Effector CD4-positive, alpha-beta T cell (primary cell): ENCODE measurements around the gene CMBL.
"Not testable (repeated sequence)": the region's sequence is repeated elsewhere in the genome, so short reads cannot be mapped to it uniquely, and the experiment has no call there.

Experiments
- DNase-seq: peaks from one replicate; pipeline ENCODE4 v3.0.0-alpha.2; 2020

The CMBL gene

DNA sequence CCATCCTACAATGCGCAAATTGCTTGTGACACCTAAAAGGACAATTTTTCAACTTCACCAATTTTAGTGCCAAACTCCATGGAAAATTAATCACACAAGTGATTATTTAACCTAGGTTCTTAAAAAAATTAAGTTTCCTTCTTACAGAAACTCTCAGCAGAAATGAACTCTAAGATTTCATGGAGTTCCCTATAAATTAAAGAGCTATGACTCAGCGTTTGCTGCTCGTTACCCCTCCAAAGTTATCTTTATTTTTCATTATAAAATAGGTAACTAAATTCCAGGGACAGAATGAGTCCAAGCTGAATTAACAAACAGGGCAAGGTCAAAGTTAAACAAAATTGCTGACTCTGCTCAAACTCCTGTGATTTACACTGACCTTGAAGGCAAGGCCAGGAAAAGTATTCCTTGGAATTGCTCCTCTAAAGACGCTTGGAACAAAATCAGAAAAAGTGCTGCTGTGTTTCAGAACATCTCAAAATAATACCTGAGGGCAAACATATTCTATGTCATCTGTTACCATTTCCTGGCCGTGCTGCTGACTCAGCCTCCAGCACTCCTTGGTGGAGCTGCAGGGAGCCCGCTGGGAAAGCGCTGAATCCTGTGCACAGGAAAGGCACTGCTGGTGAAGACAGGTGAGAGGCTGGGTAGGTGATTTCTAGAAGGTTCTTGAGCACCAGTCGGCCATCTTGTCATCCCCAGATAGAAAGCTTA, 2.5 kb upstream of the CMBL start:
- no peak for DNase-seq

DNA sequence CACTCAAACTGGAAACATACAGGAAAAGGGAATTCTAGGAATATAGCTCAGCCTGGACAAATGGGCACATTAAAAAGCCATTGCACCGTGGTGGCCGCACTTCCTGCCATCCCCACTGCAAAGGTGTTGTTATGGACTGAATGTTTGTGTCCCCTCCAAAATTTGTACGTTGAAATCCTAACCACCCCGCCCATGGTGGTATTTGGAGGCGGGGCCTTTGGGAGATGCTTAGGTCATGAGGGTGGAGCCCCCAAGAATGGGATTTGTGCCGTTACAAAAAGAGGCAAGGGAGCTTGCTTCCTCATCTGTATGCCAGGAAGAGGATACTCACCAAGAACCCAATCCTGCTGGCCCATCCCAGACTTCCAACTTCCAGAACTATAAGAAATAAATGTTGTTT, 1.1 kb upstream of the CMBL start:
- no peak for DNase-seq

GRCh38 chr5:10306806-10307205, 896 bp downstream of the CMBL start:
- no peak for DNase-seq

GRCh38 chr5:10306114-10306513, 1.6 kb downstream of the CMBL start:
- DNase-seq: no peak

- DNase-seq: no peak
Measured at GRCh38 chr5:10304932-10305331, 2.8 kb downstream of the CMBL start.

- DNase-seq: no peak
Measured at GRCh38 chr5:10303699-10304170, 4.0 kb downstream of the CMBL start.

- no peak for DNase-seq
Measured at GRCh38 chr5:10303201-10303600, 4.5 kb downstream of the CMBL start.

GRCh38 chr5:10301842-10302610, 5.7 kb downstream of the CMBL start:
- no peak for DNase-seq

DNA sequence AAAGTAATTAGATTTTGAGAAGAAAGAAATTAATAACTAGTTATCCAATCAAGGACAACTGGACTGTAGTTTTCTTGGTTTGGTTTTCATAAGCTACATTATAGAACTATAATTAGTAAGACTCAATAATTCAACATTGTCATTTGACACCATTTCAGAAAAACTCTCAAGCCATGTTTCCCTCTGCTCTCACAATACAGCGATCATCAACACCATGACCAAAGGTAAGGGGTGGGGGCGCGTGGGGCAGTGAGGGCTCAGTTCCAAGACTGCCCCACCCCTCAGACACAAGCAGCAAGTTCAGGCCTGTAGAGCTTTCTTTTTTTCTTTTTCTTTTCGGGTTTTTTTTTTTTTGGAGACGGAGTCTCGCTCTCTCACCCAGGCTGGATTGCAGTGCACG, 6.4 kb downstream of the CMBL start:
- no peak for DNase-seq

- no peak for DNase-seq
Measured at GRCh38 chr5:10300246-10300645, 7.5 kb downstream of the CMBL start.

DNA sequence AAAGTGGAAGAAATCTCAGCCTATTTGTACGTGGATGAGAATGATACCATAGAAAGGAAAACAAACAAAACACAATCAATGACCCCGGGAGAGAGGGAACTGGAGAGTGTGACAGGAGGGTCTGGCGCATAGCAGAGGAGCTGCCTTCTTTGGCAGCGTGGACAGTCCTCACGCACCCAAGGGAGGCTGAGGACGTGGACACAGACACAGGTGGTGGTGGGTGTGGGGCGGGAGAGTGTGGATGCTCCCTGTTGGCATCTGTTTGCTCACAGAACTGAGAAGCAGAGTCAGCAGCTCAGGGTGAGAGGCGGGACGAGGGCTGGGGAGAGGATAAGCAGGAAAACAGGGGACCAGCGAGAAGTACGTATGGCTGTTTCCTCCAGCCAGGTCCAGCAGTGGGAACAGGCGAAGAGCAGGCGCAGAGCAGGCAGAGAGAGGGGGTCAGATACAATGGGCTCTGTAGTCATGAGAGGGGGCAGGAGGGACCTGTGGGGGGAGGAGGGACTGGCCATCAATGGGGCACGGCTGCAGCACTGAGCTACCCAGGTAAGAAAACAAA, 10.0 kb downstream of the CMBL start:
- DNase-seq: no peak

DNA sequence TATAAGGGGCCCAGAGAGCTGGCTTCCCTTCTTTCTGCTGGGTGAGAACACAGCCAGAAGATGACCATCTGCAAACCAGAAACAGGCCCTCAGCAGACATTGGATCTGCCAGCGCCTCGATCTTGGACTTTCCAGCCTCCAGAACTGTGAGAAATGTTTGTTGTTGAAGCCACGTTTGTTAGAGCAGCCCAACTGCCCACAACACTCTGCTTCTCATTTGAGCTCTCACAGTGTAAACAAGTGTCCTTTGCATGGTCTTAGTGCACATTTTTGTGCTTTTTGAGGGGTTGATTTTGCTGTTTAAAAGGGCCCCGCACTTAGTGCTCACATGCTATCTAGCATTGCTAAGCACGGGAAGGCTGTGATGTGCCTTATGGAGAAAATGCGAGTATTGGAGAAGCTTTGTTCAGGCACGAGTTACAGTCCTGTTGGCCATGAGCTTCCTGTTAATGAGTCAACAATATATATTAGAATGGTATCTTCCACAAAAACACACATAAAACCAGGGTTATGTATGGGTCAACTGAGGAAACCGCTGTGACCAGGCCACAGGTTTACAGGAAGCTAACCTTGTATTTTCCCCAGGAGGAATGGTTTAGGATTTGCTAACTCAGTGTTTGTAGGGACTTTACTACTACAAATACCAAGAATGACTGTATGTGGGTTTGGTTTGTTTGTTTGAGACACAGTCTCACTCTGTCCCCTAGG, 11.9 kb downstream of the CMBL start:
- DNase-seq: no peak

- DNase-seq: no peak
Measured at GRCh38 chr5:10293907-10294662, 13.6 kb downstream of the CMBL start.

DNA sequence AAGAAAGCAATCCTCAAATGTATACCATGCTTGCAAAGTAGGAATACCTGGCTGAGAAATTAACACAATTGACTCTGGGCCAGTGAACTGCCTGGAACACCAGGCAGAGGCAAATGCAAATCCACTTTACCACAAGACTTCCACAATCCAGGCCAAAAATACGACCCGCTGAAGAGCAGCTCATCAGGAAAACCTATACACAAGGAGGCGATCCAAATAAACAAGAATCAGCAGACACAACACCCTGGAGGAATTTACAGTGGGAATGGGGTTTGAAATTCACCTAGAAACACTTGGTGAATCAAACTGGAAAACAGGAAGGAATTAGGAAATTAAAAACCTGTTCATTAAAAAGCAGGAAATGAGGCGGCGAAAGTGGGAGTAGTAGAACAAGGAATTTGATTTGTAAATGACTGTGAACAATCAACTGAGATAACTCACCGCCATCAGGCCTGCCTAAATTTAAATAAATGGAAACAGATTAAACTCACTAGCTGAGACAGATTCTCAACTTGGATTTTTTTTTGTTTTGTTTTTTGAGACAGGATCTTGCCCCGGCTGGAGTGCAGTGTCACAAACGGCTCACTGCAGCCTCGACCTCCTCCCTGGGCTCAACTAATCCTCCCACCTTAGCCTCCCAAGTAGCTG, 15.9 kb downstream of the CMBL start:
- DNase-seq: no peak

DNA sequence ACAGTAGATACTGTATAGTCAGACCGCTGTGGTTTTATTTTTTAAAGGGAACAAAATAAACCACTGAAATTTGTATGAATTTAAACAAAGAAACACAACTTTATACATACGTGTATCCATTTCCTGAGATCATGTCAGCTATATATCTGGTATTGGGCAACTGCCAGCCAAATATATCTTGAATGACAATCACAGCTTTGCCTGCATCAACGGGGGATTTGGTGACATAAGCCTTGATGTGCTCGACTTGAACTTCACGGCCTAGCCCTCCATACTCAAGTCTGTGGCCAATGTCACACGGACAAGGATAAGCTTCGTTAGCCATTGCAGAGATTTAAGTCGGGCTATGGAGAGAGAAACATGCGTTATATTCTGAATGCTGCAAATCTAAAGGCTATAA, 17.3 kb downstream of the CMBL start:
- DNase-seq: no peak

- DNase-seq: no peak
Measured at GRCh38 chr5:10289991-10290390, 17.7 kb downstream of the CMBL start.

DNA sequence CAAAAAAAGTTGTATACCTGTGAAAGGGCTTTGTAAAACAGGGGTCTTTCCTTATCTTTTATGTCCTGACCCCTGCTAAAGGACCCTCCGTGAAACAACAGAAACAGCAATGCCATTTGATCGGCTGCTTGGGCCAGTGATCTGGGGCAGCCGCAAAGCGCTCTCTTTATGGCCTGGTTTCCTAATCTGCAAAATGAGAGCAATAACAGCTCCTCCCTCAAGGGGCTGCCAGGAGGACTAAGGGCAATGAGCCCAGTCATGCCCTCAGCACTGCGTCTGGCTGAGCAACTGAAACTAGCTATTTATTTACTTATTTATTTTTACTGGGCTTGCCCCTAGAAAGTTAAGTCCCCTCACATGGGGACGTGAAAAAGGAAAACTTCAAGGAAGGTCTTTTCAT, 18.3 kb downstream of the CMBL start:
- DNase-seq: no peak

GRCh38 chr5:10288592-10289219, 19.0 kb downstream of the CMBL start:
- no peak for DNase-seq

DNA sequence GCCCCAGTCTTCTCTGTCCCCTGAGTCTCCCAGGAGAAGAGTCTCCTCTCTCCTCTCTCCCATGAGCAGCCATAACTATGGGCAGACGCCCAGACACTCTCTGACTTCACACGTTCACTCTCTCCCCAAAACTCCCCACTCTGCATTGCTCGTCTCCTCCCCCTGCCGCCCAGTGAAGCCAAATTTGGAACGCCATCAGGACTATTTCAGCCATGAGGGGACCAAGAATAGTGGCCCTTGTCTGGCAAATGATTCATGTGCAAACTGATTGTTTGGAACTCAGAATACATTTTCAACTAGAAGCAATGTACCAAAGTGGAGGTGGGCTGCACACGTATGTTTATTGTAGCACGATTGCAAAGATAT, 20.9 kb downstream of the CMBL start:
- DNase-seq: no peak

DNA sequence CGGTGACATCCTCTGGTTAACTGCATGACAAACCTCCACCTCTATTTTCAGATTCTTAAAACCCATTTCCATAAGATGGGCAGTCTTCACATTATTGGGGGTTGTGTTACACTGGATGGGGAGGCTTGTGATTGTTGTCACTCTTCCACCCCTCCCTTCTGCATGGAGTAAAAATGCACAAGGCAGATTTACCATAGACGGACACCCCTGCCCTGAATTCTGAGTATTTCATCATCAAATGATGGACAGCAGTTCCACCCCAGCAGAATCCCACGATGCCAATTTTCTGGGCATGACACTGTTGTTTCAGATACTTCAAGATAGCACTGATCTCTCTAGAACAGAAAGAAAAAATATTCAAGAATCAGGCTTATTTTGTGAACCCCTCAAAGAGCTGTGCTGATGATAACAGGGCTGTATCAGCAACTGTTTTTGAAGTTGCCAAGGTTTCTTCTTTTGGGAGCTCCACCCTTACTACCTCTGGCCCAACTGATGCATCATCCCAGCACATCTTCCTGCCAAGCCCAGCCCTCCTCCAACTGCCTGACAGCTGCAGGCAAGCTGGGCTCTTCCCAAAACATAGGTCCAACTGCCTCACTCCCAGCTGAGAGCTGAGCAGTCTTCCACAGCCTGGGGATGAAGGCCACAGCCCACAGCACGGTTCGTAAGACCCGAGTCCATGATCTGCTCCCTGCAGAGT, 21.4 kb downstream of the CMBL start:
- no peak for DNase-seq

DNA sequence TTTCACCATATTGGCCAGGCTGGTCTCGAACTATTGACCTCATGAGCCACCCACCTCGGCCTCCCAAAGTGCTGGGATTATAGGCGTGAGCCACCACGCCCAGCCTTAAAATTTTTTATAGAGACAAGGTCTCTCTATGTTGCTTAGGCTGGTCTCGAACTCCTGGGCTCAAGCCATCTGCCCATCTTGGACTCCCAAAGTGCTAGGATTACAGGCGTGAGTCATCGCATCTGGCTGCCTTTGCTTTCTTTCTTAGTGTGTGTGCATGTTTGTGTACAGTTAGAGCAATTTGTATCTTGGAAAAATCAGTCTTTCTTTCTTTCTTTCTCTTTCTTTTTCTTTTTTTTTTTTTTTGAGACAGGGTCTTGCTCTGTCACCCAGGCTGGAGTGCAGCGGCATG, 22.3 kb downstream of the CMBL start:
- not testable (repeated sequence) for DNase-seq
